Globus pallidus (tissue), 1 donor: ENCODE data around the gene NELL2.
"Not testable (repeated sequence)": the region's sequence is repeated elsewhere in the genome, so short reads cannot be mapped to it uniquely, and the experiment has no call there.

ENCODE experiments used
- DNase-seq: peaks from one replicate; pipeline ENCODE4 v3.0.0-alpha.2; 2015; ENCODE audit warnings: low spot score

Gene NELL2

DNA sequence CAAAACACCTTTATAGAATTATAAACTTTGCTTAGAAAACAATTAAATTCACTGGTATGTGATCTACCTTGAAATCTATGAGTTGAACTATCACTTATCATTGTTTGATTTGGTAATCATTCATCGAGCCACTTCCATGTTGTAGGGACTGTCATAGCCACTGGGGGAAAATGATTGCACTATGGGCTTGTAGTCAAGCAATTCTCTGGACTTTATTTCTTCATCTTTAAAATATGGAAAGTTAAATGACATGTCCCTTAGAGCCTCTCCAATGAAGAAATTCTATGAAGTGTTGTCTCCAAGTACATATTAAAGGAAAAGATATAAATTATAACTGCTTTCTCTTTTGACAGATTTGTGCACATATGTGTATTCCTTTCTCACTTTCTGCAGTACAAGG, 97.3 kb downstream of the NELL2 start:
- DNase-seq = no peak

DNA sequence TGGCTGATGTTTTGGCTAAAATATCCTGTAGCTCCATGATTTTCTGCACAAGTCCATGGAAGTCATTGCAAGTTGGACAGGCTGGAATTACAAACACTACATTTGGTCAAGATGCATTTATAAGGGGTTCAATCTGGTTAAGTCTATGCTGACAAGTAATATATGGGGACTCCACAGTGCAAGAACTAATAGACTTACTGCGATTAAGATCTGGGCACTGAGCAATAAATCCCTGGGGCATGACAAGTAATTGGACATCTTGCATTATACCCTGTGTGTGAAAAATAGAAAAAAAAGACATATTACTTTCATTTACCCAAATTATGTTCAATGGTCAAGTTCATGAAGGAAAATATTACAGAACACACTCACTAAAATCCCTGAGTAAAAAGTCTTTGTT, 99.1 kb downstream of the NELL2 start:
- no peak for DNase-seq

- DNase-seq = no peak
These were observed 100.2 kb downstream of the NELL2 start for GRCh38 chr12:44775901-44776300.

- no peak for DNase-seq
These were observed 101.2 kb downstream of the NELL2 start for GRCh38 chr12:44774815-44775411.

DNA sequence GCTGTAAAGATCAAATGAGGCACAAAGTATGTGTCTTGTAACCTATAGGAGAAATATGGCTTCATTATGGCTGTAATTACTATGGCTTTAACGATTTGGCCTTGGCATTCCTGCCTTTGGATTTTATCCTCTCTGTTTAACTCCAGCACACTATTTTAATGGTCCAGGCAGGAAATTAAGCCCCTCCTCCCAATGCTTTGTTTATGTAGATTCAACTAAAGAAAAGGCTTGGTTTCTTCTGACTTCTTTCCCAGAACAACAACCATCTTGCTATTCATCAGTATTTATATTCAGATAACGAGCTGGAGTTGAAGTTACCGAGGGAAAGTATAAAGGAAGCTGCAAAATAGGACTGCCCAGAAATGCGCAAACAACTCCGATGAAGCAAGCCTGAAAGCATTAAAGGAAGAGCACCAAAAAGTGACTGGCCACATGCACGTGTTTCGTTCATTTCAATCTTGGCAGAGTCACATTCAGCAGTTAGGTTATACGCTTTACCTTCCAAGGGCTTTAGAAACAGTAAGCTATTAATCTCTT, 104.6 kb downstream of the NELL2 start:
- no peak for DNase-seq

DNA sequence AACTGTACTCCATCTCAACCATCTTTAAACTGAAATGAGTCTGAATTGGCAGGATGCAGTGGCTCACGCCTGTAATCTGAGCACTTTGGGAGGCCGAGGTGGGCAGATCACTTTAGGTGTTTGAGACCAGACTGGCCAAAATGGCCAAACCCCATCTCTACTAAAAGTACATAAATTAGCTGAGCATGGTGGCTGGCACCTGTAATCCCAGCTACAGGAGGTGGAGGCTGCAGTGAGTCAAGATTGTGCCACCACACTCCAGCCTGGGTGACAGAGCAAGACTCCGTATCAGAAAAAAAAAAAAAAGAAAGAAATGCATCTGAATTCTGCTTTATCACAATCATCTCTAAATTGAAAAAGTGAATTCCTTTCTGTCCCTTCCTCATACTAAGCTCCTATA, 110.3 kb downstream of the NELL2 start:
- DNase-seq = no peak

DNA sequence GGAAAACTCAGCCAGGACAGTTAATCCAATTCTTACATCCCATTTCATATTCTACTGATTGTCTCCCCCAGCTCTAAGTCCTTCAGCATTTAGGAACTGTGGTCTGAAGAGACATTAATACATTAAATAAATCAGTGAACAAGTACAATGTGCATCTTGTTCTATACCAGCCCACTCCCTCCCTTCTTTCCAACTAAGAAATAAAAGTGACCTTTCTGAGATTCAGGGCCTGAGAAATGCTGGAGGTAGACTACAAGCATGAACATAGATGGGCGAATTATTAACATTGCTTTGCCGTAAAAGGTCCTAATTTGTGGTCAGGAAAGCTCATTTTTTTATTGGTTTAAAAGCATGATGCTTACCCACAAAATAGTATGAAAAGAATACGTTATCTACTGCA, 113.1 kb downstream of the NELL2 start:
- DNase-seq = no peak

- DNase-seq = no peak
These were observed 116.8 kb downstream of the NELL2 start for GRCh38 chr12:44759289-44759688.

DNA sequence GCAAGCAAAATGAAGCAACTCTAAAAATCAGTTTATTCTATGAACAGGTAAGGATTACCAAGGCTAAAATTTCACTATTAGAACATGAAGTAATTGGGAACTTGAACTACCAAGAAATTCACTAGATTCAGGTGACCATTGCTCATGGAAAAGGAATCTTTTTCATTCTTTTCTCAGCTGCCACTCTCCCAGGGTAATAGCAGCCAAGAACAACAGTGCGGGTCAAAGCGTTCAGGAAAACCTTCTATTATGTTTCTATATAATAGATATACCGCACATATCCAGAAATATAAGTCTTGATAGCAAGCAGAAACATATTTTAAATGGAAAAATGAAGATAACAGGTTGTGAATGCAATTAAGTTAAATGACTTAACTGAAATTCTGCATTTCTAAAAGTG, 125.6 kb downstream of the NELL2 start:
- DNase-seq = no peak

- no peak for DNase-seq
These were observed 126.5 kb downstream of the NELL2 start for GRCh38 chr12:44749566-44749965.

GRCh38 chr12:44748950-44749468, 127.1 kb downstream of the NELL2 start:
- DNase-seq = no peak

- DNase-seq = not testable (repeated sequence)
These were observed 134.7 kb downstream of the NELL2 start for GRCh38 chr12:44741292-44741980.

- no peak for DNase-seq
These were observed 138.1 kb downstream of the NELL2 start for GRCh38 chr12:44738051-44738450.

DNA sequence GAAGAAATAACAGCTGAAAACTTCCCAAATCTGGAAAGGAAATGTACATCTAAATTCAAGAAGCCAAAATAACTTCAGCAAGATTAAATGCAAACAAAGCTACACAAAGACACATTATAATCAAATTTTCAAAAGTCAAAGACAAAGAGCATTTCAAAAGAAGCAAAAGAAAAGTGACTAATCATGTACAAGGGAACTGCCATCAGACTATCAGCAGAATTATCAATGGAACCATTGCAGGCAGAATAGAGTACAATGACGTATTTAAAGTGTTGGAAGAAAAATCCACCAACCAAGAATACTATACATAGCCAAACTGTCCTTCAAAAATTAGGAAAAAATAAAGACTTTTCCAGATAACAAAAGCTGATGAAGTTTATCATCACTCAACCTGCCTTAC, 147.5 kb downstream of the NELL2 start:
- no peak for DNase-seq

DNA sequence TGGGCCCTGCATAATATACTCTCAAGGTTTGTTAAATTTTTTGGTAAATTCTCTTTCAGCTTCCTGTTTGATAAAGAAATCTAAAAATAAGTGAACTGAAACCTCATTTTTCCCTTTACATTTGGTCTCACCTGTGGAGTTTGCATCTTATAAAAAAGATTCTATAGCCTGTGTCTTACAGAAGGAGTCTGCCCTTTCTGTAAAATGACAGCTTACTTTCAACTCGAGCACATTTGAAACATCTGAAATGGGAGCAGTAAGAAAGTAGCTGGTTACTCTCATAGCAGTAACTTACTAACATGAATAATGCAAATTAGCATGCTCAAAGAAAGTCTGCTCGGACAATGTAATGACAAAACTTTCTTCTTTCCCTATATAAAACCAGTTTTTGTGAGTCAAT, 155.8 kb downstream of the NELL2 start:
- DNase-seq = no peak

DNA sequence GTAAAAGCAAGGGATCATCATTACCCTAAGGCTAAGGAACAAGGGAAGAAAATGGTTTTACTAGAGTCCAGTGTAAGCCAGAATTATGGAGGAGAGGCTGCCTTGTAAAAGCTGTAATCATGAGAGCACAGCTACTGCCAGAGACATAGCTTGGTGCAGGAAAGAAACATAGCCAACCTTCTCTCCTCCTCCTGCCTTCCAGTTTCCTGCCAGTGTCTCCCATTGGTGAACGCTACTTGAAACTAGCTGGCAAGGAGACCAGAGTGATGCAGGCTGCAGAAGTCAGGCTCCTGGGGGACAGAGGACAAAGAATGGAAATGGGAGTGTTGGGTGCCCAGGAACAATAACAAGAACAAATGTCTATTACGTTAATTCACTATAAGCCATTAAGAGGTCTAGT, 158.5 kb downstream of the NELL2 start:
- no peak for DNase-seq

DNA sequence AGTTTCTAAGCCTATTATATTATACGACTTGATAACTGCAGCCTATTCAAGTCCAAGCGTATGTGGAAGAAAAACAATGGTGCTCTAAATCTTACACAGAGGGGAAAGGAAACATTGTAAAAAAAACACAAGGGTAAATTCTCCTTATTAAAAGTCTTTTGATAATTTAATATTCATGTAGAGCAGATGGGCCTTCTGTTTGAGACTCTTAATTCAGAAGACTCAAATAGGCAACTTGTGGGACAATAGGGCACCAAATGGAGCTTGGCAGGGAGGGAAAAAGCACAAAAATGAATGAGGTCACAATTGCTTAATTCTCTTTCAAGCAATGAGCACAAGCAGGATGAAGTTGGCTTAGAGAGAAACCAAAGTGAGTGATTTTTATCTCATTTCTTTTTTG, 159.4 kb downstream of the NELL2 start:
- peak; percentile 6 for DNase-seq

DNA sequence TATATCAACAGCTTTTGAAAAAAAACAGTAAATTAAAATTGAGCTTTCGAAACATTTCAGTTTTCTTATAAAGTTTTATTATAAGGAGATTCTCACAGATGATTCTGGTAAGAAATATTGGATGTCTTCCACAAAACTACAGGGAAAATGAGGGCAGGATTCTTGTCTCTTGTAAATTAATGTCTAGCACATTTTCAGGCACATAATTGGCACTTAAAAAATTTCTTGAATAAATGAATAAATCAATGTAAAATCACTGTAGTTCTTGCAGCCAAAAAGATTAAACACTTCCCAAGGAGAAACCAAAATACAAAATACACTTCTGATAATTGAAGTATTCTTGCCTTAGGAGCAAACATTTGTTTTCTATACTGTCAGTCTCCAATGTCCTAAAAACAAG, 164.4 kb downstream of the NELL2 start:
- DNase-seq = no peak

DNA sequence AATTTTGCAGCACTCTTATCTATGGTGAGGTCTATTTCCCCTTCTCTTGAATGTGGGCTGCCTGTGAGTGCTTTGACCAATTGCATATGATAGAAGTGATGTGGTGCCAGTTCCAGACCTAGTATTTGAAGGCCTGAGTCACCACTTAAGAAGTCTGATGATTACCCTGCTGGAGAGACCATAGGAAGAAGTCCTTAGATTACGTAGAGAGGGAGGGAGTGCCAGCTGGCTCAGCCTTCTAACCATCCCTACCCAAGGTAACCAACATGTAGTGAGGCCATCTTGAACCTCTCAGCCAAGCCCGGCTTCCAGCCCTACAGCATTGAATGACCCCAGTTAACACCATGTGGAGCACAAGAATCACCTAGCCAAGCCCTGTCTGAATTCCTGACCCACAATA, 166.9 kb downstream of the NELL2 start:
- DNase-seq = no peak

DNA sequence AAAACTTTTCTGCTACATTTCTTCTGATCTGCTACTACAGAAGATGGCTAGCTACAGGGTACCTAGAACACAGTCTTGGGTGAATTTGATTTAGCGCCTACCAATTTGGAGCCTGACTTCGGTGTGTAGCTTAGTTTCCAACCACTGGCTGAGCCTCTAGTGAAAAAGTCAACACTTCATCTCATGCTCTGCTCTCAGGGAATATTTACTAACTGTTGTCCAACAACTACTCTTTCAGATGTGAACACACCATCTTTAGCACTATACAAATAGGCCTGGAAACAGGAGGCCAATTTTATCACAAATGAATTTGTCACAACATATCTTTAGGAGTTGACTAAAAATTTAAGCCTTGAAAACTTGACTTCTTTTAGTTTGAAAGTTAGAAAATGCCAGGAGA, 167.9 kb downstream of the NELL2 start:
- no peak for DNase-seq

DNA sequence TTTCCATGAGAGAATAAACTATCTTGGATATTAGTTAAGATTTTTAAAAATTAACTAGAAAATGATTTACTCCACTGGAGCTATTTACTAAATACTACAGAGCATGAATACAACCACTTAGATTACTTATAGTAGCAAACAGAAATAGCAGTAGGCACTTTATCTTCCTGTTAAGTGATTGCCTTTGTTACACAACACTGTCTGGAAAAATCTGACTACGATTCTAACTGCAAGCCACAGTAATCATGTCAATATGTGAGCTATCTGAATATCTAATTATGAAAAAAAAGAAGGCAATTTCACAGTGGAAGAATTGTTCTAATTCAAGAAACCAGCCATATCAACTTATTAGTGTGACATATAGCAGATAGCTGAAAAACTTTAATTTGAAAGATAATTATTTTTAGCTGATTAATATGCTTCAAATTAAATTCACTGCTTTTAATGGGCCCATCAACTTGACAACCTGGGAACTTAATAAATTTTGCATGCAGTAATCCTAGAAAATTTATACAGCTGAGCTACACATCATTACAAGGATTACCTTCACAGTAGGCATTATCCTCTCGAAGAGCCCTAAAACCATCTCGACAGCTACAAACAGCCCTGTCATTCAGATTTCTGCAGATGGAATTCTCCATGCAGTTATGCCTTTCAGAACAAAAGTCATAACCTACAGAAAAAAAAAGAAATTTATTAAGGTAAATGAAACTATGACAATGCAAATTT, 172.8 kb downstream of the NELL2 start:
- no peak for DNase-seq

DNA sequence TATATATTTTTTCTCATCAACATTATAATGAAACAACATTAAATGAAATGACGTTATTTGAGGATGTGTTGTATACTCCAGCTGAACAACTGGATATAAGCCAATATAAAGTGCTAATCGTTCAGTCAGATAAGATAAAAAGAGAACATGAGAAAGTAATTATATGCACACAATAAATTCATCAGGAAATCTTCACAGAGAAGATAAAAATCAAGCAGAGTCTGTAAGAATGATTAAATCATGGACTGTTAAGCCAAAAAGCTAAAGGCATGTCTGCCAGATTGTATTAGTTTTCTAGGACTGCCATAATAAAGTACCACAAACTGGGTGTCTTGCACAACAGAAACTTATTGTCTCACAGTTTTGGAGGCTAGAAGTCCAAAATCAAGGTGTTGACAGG, 178.6 kb downstream of the NELL2 start:
- DNase-seq = no peak

GRCh38 chr12:44696542-44696941, 179.6 kb downstream of the NELL2 start:
- no peak for DNase-seq
